Upper lobe of left lung (tissue), 6 donors: ENCODE measurements around the gene SMARCA1. TPM values are rescaled to one million over a fixed set of nuclear protein-coding genes. Genes with fewer than 3 reads are reported as not detected.

ENCODE experiments used
- ATAC-seq, 2 donors: fragments of 200-7000 bp; cut with Tn5 transposase; one replicate each; pipeline ENCODE4 v1.9.1; 2022; ENCODE audit warnings: mild to moderate bottlenecking in 2 of 2, moderate library complexity in 2 of 2; ENCODE audit not compliant: low FRiP score in 2 of 2
- DNase-seq, 2 donors: peaks; one replicate each; pipeline ENCODE4 v3.0.0-alpha.2; 2019 to 2020
- H3K27ac ChIP-seq, 4 donors: fragments of 200-600 bp; sonication (generic); one replicate each; pipeline ENCODE4 v1.5.1; 2016 to 2019
- H3K27me3 ChIP-seq, 4 donors: fragments of 200-600 bp; sonication (generic); one replicate each; pipeline ENCODE4 v1.5.1; 2017 to 2019
- H3K36me3 ChIP-seq, 4 donors: fragments of 200-600 bp; sonication (generic); one replicate each; pipeline ENCODE4 v1.5.1; 2016 to 2019
- H3K4me1 ChIP-seq, 4 donors: fragments of 200-600 bp; sonication (generic); one replicate each; pipeline ENCODE4 v1.5.1; 2018 to 2019
- H3K4me3 ChIP-seq, 4 donors: fragments of 200-600 bp; sonication (generic); one replicate each; pipeline ENCODE4 v1.5.1; 2017 to 2019; ENCODE audit warnings: mild to moderate bottlenecking in 2 of 4, moderate library complexity in 1 of 4
- H3K9me3 ChIP-seq, 4 donors: fragments of 200-600 bp; sonication (generic); one replicate each; pipeline ENCODE4 v1.5.1; 2018 to 2019
- EP300 ChIP-seq, 4 donors: sonication (generic); formaldehyde crosslinking; IDR thresholded peaks; one replicate each; pipeline ENCODE4 v1.5.1; 2017; ENCODE audit warnings: antibody characterized with exemption in 4 of 4, control low read depth in 2 of 4
- POLR2A ChIP-seq, 4 donors: fragments of 450-650 bp; IDR thresholded peaks; one replicate each; pipeline ENCODE4 v1.5.1; 2016 to 2017; ENCODE audit warnings: antibody characterized with exemption in 4 of 4, mild to moderate bottlenecking in 2 of 4
- POLR2AphosphoS5 ChIP-seq, 2 donors: sonication (generic); formaldehyde crosslinking; IDR thresholded peaks; one replicate each; pipeline ENCODE4 v1.5.1; 2017; ENCODE audit warnings: antibody characterized with exemption in 2 of 2
- WGBS, 2 donors: methylation state at CpG; one replicate each; pipeline ENCODE4 v1.1.5; 2017 to 2018; 5-methylcytosine and 5-hydroxymethylcytosine counted together
- small RNA-seq, 4 donors: library from RNA; depleted of rRNA; stranded (forward); fragments of <200 nt; gene quantifications; one replicate each; pipeline ENCODE3, GENCODE V24; 2016
- total RNA-seq, 6 donors: library from RNA; depleted of rRNA in 4 of 6; stranded (reverse); fragments of >200 nt in 4 of 6; gene quantifications; one replicate each; pipeline versions ENCODE4 v1.1.0 to v1.2.1, GENCODE V29; 2016 to 2021
- TF ChIP-seq, protein P1 (sequence below), 6 experiments: fragments of 450-650 bp in 4 of 6; fragments of 200-600 bp in 2 of 6; sonication (generic) in 2 of 6; IDR thresholded peaks; one replicate each; pipeline ENCODE4 v1.5.1; 2016 to 2019; ENCODE audit warnings: antibody characterized with exemption in 6 of 6
- donor health status: DM: no; HTN: no; CAD: no; lungs with moderate emphysema.
- donor health status: DM: no; HTN: yes; CAD: no; lungs with severe emphysema.

Gene SMARCA1
- total RNA-seq, 6 donors from 2014 or later: 18.3 to 44.7 (median 29.5) TPM

DNA sequence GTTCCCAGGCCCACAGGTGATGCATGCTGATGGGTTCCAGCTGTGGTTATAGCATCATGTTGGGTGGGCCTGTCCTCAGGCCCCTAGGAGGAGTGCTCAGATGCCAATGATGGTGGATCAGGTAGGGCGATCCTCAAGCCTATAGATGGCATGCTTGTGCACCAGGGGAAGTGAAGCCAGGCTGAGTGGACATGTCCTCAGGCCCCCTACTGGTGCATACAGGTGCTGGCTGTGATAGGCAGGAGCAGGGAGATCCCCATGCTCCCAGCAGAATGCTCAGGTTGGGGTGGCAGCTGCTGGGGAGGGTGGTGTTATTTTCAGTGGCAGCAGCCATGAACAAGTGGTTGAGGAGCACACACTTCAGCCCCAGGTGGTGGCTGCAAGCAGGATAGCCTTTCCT lies 96.0 kb downstream of the SMARCA1 start:
- 60% methylated on average over 1 of the region's 1 CpG; no CpG with 5 or more reads in 1 of the 2 donors for WGBS, 2 donors
- peak in 1 of 2 donors; percentile 11 for ATAC-seq
- no peaks in the 10 kb centered on the region for H3K4me1 ChIP-seq
- no peaks in the 10 kb centered on the region for H3K9me3 ChIP-seq
- no peaks in the 10 kb centered on the region for H3K27me3 ChIP-seq
- H3K27ac ChIP-seq: no peak overlapping the region
- TF ChIP-seq POLR2AphosphoS5 (IDR thresholded peaks at IDR 0.05): no peak
- no peak for TF ChIP-seq POLR2A (IDR thresholded peaks at IDR 0.05)
- TF ChIP-seq, protein P1, sequence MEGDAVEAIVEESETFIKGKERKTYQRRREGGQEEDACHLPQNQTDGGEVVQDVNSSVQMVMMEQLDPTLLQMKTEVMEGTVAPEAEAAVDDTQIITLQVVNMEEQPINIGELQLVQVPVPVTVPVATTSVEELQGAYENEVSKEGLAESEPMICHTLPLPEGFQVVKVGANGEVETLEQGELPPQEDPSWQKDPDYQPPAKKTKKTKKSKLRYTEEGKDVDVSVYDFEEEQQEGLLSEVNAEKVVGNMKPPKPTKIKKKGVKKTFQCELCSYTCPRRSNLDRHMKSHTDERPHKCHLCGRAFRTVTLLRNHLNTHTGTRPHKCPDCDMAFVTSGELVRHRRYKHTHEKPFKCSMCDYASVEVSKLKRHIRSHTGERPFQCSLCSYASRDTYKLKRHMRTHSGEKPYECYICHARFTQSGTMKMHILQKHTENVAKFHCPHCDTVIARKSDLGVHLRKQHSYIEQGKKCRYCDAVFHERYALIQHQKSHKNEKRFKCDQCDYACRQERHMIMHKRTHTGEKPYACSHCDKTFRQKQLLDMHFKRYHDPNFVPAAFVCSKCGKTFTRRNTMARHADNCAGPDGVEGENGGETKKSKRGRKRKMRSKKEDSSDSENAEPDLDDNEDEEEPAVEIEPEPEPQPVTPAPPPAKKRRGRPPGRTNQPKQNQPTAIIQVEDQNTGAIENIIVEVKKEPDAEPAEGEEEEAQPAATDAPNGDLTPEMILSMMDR (IDR thresholded peaks at IDR 0.05): no peak
- H3K4me3 ChIP-seq: no peak overlapping the region
- DNase-seq: no peak
- peaks cover 0 to 13% (median 0%) of the 10 kb centered on the region in 4 donors for H3K36me3 ChIP-seq

DNA sequence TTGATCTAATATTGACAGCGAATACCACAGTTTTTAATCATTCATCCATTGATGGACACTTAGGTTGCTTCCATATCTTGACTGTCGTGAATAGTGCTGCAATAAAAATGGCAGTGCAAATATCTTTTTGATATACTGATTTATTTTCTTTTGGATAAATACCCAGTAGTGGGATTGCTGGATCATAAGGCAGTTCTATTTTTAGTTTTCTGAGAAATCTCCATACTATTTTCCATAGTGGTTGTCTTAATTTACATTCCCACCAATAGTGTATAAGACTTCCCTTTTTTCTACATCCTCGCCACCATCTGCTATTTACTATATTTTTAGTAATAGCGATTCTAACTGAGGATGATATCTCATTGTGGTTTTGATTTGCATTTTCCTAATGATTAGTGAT lies 100.1 kb downstream of the SMARCA1 start:
- Histone ChIP-seq H3K4me3 (no peak overlapping the region), H3K9me3 (peaks cover 0 to 6% (median 0%) of the 10 kb centered on the region in 4 donors), H3K4me1 (no peaks in the 10 kb centered on the region), H3K27ac (no peak overlapping the region), H3K36me3 (peaks cover 0 to 13% (median 0%) of the 10 kb centered on the region in 4 donors), H3K27me3 (no peaks in the 10 kb centered on the region)
- TF ChIP-seq EP300 (IDR thresholded peaks at IDR 0.05): no peak
- TF ChIP-seq, protein P1 (IDR thresholded peaks at IDR 0.05): no peak
- no peak for TF ChIP-seq POLR2A (IDR thresholded peaks at IDR 0.05)
- TF ChIP-seq POLR2AphosphoS5 (IDR thresholded peaks at IDR 0.05): no peak
- ATAC-seq: no peak
- 83 to 94% methylated on average over 4 of the region's 4 CpGs for WGBS, 2 donors
- no peak for DNase-seq

GRCh38 chrX:129404670-129405008 lies 118.7 kb downstream of the SMARCA1 start:
- Histone ChIP-seq H3K4me1 (no peaks in the 10 kb centered on the region), H3K36me3 (no peaks in the 10 kb centered on the region), H3K27me3 (no peaks in the 10 kb centered on the region), H3K27ac (no peak overlapping the region), H3K9me3 (no peaks in the 10 kb centered on the region), H3K4me3 (no peak overlapping the region)
- 62 to 91% methylated on average over 2 of the region's 2 CpGs for WGBS, 2 donors
- no peak for DNase-seq
- no peak for ATAC-seq
- TF ChIP-seq EP300 (IDR thresholded peaks at IDR 0.05): no peak
- TF ChIP-seq POLR2AphosphoS5 (IDR thresholded peaks at IDR 0.05): no peak
- no peak for TF ChIP-seq POLR2A (IDR thresholded peaks at IDR 0.05)
- TF ChIP-seq, protein P1 (IDR thresholded peaks at IDR 0.05): no peak

DNA sequence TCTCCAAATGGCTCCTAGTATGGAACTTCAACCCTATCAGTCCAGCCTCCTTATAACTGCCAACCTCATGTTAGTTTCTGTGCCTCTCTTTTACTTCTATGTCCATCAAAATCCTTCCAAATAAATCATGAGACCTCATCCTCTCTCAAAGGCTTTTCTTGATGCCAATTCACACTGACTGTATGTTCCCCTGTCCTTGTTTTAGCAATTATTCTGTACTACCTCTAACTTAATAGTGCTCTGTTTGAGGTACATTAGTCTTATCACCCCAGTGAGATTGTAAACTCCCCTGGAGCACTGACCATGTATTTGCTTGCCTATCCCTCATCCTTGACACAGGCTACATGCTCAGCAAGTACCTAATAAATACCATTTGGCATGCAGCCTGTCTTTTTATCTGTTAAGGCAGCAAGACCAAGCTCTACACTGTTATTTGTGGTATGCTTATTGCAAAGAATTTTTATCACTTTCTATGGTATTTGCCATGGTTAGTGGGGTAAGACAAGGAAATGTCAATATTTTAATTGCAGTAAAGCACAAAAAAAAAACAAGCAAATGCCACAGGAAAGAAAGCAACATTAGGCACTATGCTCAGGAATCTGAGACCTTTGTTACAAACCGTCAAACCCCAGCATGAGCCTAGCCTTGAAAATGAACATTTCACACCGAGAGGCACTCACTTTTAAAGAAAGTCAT lies 119.2 kb downstream of the SMARCA1 start:
- H3K36me3 ChIP-seq: no peaks in the 10 kb centered on the region
- H3K27ac ChIP-seq: no peak overlapping the region
- no peak for TF ChIP-seq POLR2AphosphoS5 (IDR thresholded peaks at IDR 0.05)
- TF ChIP-seq POLR2A (IDR thresholded peaks at IDR 0.05): no peak
- TF ChIP-seq EP300 (IDR thresholded peaks at IDR 0.05): no peak
- TF ChIP-seq, protein P1 (IDR thresholded peaks at IDR 0.05): no peak
- 38 to 57% methylated on average over 2 of the region's 2 CpGs for WGBS, 2 donors
- no peak overlapping the region for H3K4me3 ChIP-seq
- no peaks in the 10 kb centered on the region for H3K27me3 ChIP-seq
- DNase-seq (no peak), ATAC-seq (no peak)
- H3K4me1 ChIP-seq: no peaks in the 10 kb centered on the region
- no peaks in the 10 kb centered on the region for H3K9me3 ChIP-seq

Small RNA genes lying within 50 kb of the gene (small RNA-seq; reads per million reads assigned to genes)
- gene RF01169 (0 reads per million in 4 donors), gene RNA5SP513 (3.8 to 18.6 (median 8.3) reads per million in 4 donors), gene RPS26P56 (0 reads per million in 4 donors)

Other genes starting within 250 kb of the SMARCA1 start
- 10 to 100 TPM; 11.8 to 22.0 (median 17.7) TPM for gene OCRL, start 16.8 kb upstream of the SMARCA1 start, total RNA-seq
- 10 to 100 TPM in 1 of 6 donors, 1 to 10 TPM in 3, under 1 TPM in 1, not detected in 1; 0.49 to 14.2 (median 1.7) TPM for gene APLN, start 131.5 kb upstream of the SMARCA1 start, total RNA-seq
- 1 to 10 TPM in 3 of 6 donors, under 1 TPM in 1, not detected in 2; 0.91 to 5.1 (median 2.5) TPM for gene XPNPEP2, start 215.5 kb upstream of the SMARCA1 start, total RNA-seq